ENCODE results near the gene GPATCH1. TPM values are rescaled to one million over a fixed set of nuclear protein-coding genes. Genes with fewer than 3 reads are reported as not detected.

GPATCH1 gene
- total RNA-seq, 1 experiment from 2014 or later: 7.8 TPM

- H3K4me2 ChIP-seq (ENCODE audit: low read length): no peak overlapping the region
- intact Hi-C loops (cut with micrococcal nuclease): loop anchor here (10.0 kb wide), 1 partner anchor 645 kb away; no protein-coding TSS in a partner anchor
- TF ChIP-seq ZFX (IDR thresholded peaks at IDR 0.05): no peak
- no peak for TF ChIP-seq ATF3 (IDR thresholded peaks at IDR 0.05)
- no peak for TF ChIP-seq POLR2AphosphoS5 (IDR thresholded peaks at IDR 0.05; ENCODE audit: low read depth, low read length)
- no peak for TF ChIP-seq MAX (IDR thresholded peaks at IDR 0.05)
- TF ChIP-seq EGR1 (IDR thresholded peaks at IDR 0.05; ENCODE audit: low read depth): no peak
- no peak for TF ChIP-seq SRF (IDR thresholded peaks at IDR 0.05; ENCODE audit: low read depth)
- no peak for TF ChIP-seq CBX3 (IDR thresholded peaks at IDR 0.05; ENCODE audit: low read depth)
- no peak for TF ChIP-seq CEBPB (IDR thresholded peaks at IDR 0.05; ENCODE audit: low read depth)
- TF ChIP-seq ELF1 (IDR thresholded peaks at IDR 0.05; ENCODE audit: borderline replicate concordance, low read depth): no peak
- TF ChIP-seq EZH2 (IDR thresholded peaks at IDR 0.05): no peak
- TF ChIP-seq EZH2phosphoT487 (IDR thresholded peaks at IDR 0.05; ENCODE audit: borderline replicate concordance): no peak
- no peak for TF ChIP-seq REST (IDR thresholded peaks at IDR 0.05; ENCODE audit: low read depth)
- TF ChIP-seq ZNF274 (IDR thresholded peaks at IDR 0.05; ENCODE audit: low read depth, low read length): no peak
- TF ChIP-seq TCF7L2 (IDR thresholded peaks at IDR 0.05; ENCODE audit: borderline replicate concordance, extremely low read depth, insufficient read depth, insufficient read length): no peak
- no peak for TF ChIP-seq SIN3A (IDR thresholded peaks at IDR 0.05; ENCODE audit: low read depth)
- TF ChIP-seq SP1 (IDR thresholded peaks at IDR 0.05; ENCODE audit: low read depth): no peak
- TF ChIP-seq POLR2A (IDR thresholded peaks at IDR 0.05; ENCODE audit: borderline replicate concordance, extremely low read depth, insufficient read depth, insufficient read length): no peak
- H3K9ac ChIP-seq (ENCODE audit: low read length): no peak overlapping the region
- no peak overlapping the region for H3K27ac ChIP-seq (ENCODE audit: low read depth, low read length)
- H4K20me1 ChIP-seq (ENCODE audit: insufficient read depth): no peaks in the 10 kb centered on the region
- H3K27me3 ChIP-seq (ENCODE audit: insufficient read depth, low read length): no peaks in the 10 kb centered on the region
- no peak overlapping the region for H3K4me3 ChIP-seq (replicated peaks in 1 of 2; ENCODE audit: low read depth in 1 of 2, low read length in 2 of 2)
- no peaks in the 10 kb centered on the region for H3K9me3 ChIP-seq (ENCODE audit: control insufficient read depth in 1 of 2, insufficient read depth in 1 of 2, low read depth in 1 of 2, low read length in 2 of 2)
- no peak for DNase-seq (ENCODE audit: low read depth, low spot score)
- H3K9me2 ChIP-seq (ENCODE audit: insufficient read depth): no peaks in the 10 kb centered on the region
- no peaks in the 10 kb centered on the region for H3K79me2 ChIP-seq (ENCODE audit: insufficient read depth, low read length)
- peaks cover 0 to 4% of the 10 kb centered on the region in 2 experiments; a peak in 2 of 4 replicates for H3K4me1 ChIP-seq (ENCODE audit: control insufficient read depth in 1 of 2, insufficient read depth in 2 of 2, low read length in 2 of 2)
- RAD21 ChIA-PET (ENCODE audit: low non-redundant PET in 1 of 2, low total read pairs in 2 of 2, uncharacterized antibody in 2 of 2, unreplicated experiment in 2 of 2): interaction anchor here in 1 of 2 experiments (0.5 kb wide), 1 partner anchor 93 kb away, joined by 3 read pairs; no protein-coding TSS in a partner anchor
- no peak overlapping the region for H2AFZ ChIP-seq (ENCODE audit: low read depth, low read length, poor library complexity, severe bottlenecking)
- BruUV-seq (replicated peaks): no TSS peak
- CTCF ChIA-PET: interaction anchor here (1.3 kb wide), 1 partner anchor 47 kb away, joined by 3 read pairs; no protein-coding TSS in a partner anchor
- POLR2A ChIA-PET: no interaction called here
- peaks cover 3% of the 10 kb centered on the region in 2 experiments; a peak in 2 of 4 replicates for H3K36me3 ChIP-seq (ENCODE audit: control insufficient read depth in 1 of 2, insufficient read depth in 2 of 2, low read length in 2 of 2)
- ATAC-seq: no peak
Measured at GRCh38 chr19:33129901-33130300, 48.9 kb downstream of the GPATCH1 start.
